Right lobe of liver (tissue), 4 donors: Measurements from ENCODE around the gene F2R.

Experiments used
- CTCF ChIP-seq, 4 donors: fragments of 200-600 bp in 3 of 4; fragments of 450-650 bp in 1 of 4; IDR thresholded peaks; one replicate each; pipeline versions ENCODE4 v1.5.1 to v1.8.0; 2016 to 2022; ENCODE audit warnings: antibody characterized with exemption in 4 of 4, mild to moderate bottlenecking in 2 of 4
- POLR2A ChIP-seq: fragments of 450-650 bp; IDR thresholded peaks from one replicate; pipeline ENCODE4 v1.6.1; 2017; ENCODE audit warnings: antibody characterized with exemption, mild to moderate bottlenecking
- donor health status: DM: no; HTN: no; CAD: no.
- donor health status: DM: no; HTN: no; CAD: no.
- donor health status: DM: no; HTN: yes; CAD: no.

- TF ChIP-seq CTCF (IDR thresholded peaks at IDR 0.05) = no peak
- TF ChIP-seq POLR2A = no peak
Measured at GRCh38 chr5:76682387-76682786, 33.5 kb upstream of the F2R start.
